HFFc6 (cell line): Measurements from ENCODE around the gene SLC25A24. TPM values are rescaled to one million over a fixed set of nuclear protein-coding genes. Genes with fewer than 3 reads are reported as not detected.
"Not testable (repeated sequence)": the region's sequence is repeated elsewhere in the genome, so short reads cannot be mapped to it uniquely, and the experiment has no call there.

Experiments used
- DNase-seq: peaks from one replicate; pipeline ENCODE4 v3.0.0-alpha.2; 2018
- H3K27ac Mint-ChIP-seq: 2 replicates; pipeline ENCODE4 v1.8.0; 2020; ENCODE audit warnings: mild to moderate bottlenecking, mixed read lengths
- H3K27me3 Mint-ChIP-seq: 2 replicates; pipeline ENCODE4 v1.8.0; 2021; ENCODE audit warnings: mild to moderate bottlenecking, moderate library complexity, mixed read lengths; ENCODE audit not compliant: insufficient read depth
- H3K36me3 Mint-ChIP-seq: 2 replicates; pipeline ENCODE4 v1.8.0; 2021; ENCODE audit warnings: low read depth, mixed read lengths
- H3K4me1 Mint-ChIP-seq: 2 replicates; pipeline ENCODE4 v1.8.0; 2020; ENCODE audit warnings: low read depth, mixed read lengths
- H3K4me3 Mint-ChIP-seq: 2 replicates; pipeline ENCODE4 v1.8.0; 2020; ENCODE audit warnings: mild to moderate bottlenecking, moderate library complexity, mixed read lengths
- H3K9me3 Mint-ChIP-seq: 2 replicates; pipeline ENCODE4 v1.8.0; 2020; ENCODE audit warnings: mild to moderate bottlenecking, mixed read lengths
- CTCF ChIP-seq: fragments of 200-600 bp; sonication (generic); IDR thresholded peaks from 2 replicates; pipeline ENCODE4 v1.5.0; 2021; ENCODE audit warnings: antibody characterized with exemption, mild to moderate bottlenecking
- total RNA-seq, 6 experiments: library from RNA; stranded (reverse); fragmentation: NEBNext Ultra II Directional; extraction: Animal tissue kit (Norgen Biotek cat#: 25700); gene quantifications; 2 replicates in 1 of 6; 3 replicates in 5 of 6; pipeline ENCODE4 v1.2.3, GENCODE V29; 2021

The SLC25A24 gene
- total RNA-seq, 6 experiments from 2014 or later = 34.5 to 44.6 (median 39.9) TPM

DNA sequence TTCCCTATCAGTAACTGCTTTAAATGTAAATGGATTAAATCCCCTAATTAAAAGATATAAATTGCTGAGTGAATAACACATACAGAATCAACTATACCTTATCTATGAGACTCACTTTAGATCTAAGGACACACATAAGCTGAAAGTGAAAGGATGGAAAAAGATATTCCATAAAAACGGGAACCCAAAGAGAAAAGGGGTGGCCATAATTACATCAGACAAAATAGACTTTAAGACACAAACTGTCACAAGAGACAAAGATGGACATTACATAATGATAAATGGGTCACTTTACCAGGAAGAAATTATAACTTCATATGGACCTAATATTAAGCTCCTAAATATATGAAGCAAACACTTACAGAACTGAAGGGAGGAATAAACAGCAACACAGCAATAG is 59.2 kb downstream of the SLC25A24 start:
- peak overlapping the region; percentile 71 for H3K27ac Mint-ChIP-seq
- H3K27me3 Mint-ChIP-seq = no peaks in the 10 kb centered on the region; the same call in none of the 2 replicates
- H3K36me3 Mint-ChIP-seq = peaks cover 67% of the 10 kb centered on the region
- peaks cover 37% of the 10 kb centered on the region for H3K4me1 Mint-ChIP-seq
- no peaks in the 10 kb centered on the region for H3K9me3 Mint-ChIP-seq
- TF ChIP-seq CTCF = no peak
- H3K4me3 Mint-ChIP-seq = no peak overlapping the region
- no peak for DNase-seq

DNA sequence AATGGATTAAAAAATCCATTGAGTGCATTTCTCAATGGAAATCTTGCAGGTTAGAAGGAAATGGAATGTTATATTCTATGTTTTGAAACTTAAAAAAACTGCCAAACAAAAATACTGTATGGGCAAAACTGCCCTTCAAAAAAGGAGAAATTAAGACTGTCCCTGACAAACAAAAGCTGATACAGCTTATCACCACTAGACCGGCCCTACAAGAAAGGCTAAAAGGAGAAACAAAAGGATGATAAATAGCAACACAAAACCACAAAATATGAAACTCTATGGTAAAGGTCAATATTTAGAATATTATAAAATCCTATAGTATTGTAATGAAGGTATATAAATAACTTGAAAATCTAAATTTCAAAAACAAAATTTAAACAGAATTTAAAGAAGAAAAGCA is 60.0 kb downstream of the SLC25A24 start:
- H3K36me3 Mint-ChIP-seq = peaks cover 60% of the 10 kb centered on the region

GRCh38 chr1:108139555-108139954 is 60.6 kb downstream of the SLC25A24 start:
- H3K4me3 Mint-ChIP-seq, DNase-seq, H3K9me3 Mint-ChIP-seq, H3K27me3 Mint-ChIP-seq, H3K27ac Mint-ChIP-seq: not testable (repeated sequence)
- Mint-ChIP-seq H3K4me1 (peaks cover 37% of the 10 kb centered on the region), H3K36me3 (peaks cover 54% of the 10 kb centered on the region)

More for the DNA sequence above, 60.0 kb downstream of the SLC25A24 start:
- H3K4me3 Mint-ChIP-seq = no peak overlapping the region
- no peaks in the 10 kb centered on the region for H3K9me3 Mint-ChIP-seq
- peaks cover 37% of the 10 kb centered on the region for H3K4me1 Mint-ChIP-seq
- no peak for DNase-seq
- no peak overlapping the region for H3K27ac Mint-ChIP-seq
- H3K27me3 Mint-ChIP-seq = no peaks in the 10 kb centered on the region; the same call in 1 of the 2 replicates
- TF ChIP-seq CTCF = no peak

DNA sequence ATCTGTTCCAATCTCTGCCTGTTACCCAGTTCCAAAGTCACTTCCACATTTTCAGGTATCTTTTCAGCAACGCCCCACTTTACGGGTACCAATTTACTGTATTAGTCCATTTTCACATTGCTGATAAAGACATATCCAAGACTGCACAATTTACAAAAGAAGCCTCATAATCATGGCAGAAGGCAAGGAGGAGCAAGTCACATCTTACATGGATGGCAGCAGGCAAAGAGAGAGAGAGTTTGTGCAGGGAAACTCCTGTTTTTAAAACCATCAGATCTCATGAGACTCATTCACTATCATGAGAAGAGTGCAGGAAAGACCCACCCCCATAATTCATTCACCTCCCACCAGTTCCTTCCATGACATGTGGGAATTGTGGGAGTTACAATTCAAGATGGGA is 67.0 kb downstream of the SLC25A24 start:
- not testable (repeated sequence) for H3K27ac Mint-ChIP-seq, DNase-seq, H3K4me3 Mint-ChIP-seq, H3K4me1 Mint-ChIP-seq, H3K27me3 Mint-ChIP-seq, H3K9me3 Mint-ChIP-seq
- H3K36me3 Mint-ChIP-seq = peaks cover 21% of the 10 kb centered on the region

GRCh38 chr1:108132367-108132766 is 67.8 kb downstream of the SLC25A24 start:
- H3K27me3 Mint-ChIP-seq, H3K9me3 Mint-ChIP-seq, DNase-seq, H3K4me3 Mint-ChIP-seq, H3K27ac Mint-ChIP-seq, H3K4me1 Mint-ChIP-seq: not testable (repeated sequence)
- peaks cover 16% of the 10 kb centered on the region for H3K36me3 Mint-ChIP-seq

- H3K27ac Mint-ChIP-seq, H3K4me3 Mint-ChIP-seq, DNase-seq, H3K27me3 Mint-ChIP-seq, H3K9me3 Mint-ChIP-seq: not testable (repeated sequence)
- Mint-ChIP-seq H3K4me1 (peaks cover 12% of the 10 kb centered on the region), H3K36me3 (peaks cover 16% of the 10 kb centered on the region)
Observed at GRCh38 chr1:108131281-108131680, 68.9 kb downstream of the SLC25A24 start.

- H3K27me3 Mint-ChIP-seq = no peaks in the 10 kb centered on the region
- no peak for TF ChIP-seq CTCF
- H3K4me1 Mint-ChIP-seq = peaks cover 12% of the 10 kb centered on the region
- no peak overlapping the region for H3K27ac Mint-ChIP-seq
- no peak overlapping the region for H3K4me3 Mint-ChIP-seq
- DNase-seq = no peak
- peaks cover 16% of the 10 kb centered on the region for H3K36me3 Mint-ChIP-seq
- H3K9me3 Mint-ChIP-seq = peaks cover 8% of the 10 kb centered on the region
Observed at GRCh38 chr1:108130794-108131193, 69.3 kb downstream of the SLC25A24 start.

DNA sequence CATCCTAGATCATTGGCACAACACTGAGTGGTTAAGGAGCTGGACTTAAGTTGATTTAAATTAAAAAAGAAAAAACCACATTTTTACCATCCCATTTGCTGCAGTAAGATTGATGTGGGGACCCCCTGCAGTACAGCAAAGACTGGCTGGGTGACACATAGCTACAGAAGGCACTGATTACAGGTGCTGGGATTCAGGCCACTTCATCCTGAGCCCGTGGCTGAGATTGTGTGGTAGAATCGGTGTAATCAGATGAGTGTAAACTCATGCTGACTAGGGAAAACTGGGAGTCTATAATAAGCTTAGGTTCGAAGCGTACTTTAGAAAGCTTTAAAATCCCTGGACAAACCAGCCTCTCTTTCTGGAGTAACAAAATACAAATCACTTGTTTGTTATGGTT is 70.1 kb downstream of the SLC25A24 start:
- no peak for TF ChIP-seq CTCF
- Mint-ChIP-seq H3K9me3 (peaks cover 8% of the 10 kb centered on the region), H3K27ac (no peak overlapping the region), H3K4me3 (no peak overlapping the region), H3K27me3 (no peaks in the 10 kb centered on the region; the same call in 1 of the 2 replicates), H3K4me1 (peaks cover 17% of the 10 kb centered on the region), H3K36me3 (peaks cover 16% of the 10 kb centered on the region)
- DNase-seq = no peak
